Loucy (cell line): ENCODE results near the gene GALNT18.

Experiments used
- H2AFZ ChIP-seq: fragments of 200-600 bp; sonication (generic); 2 replicates; pipeline ENCODE4 v1.6.0; 2016; ENCODE audit warnings: antibody characterized with exemption, mild to moderate bottlenecking, low read length, moderate library complexity
- H3F3A ChIP-seq: fragments of 200-600 bp; 2 replicates; pipeline ENCODE4 v1.6.0; 2016; ENCODE audit warnings: antibody characterized with exemption, low read depth, mild to moderate bottlenecking
- H3K27me3 ChIP-seq: fragments of 200-600 bp; sonication (generic); 2 replicates; pipeline ENCODE4 v1.6.1; 2014; ENCODE audit warnings: low read length, mild to moderate bottlenecking; ENCODE audit not compliant: insufficient read depth, poor library complexity, severe bottlenecking
- H3K36me3 ChIP-seq: fragments of 200-600 bp; sonication (generic); 2 replicates; pipeline ENCODE4 v1.6.1; 2016; ENCODE audit warnings: low read length; ENCODE audit not compliant: insufficient read depth
- H3K4me1 ChIP-seq: fragments of 200-600 bp; sonication (generic); 2 replicates; pipeline ENCODE4 v1.5.1; 2014; ENCODE audit warnings: low read length, mild to moderate bottlenecking; ENCODE audit not compliant: insufficient read depth, poor library complexity, severe bottlenecking
- H3K4me2 ChIP-seq: fragments of 200-600 bp; sonication (generic); 2 replicates; pipeline ENCODE4 v1.6.0; 2014; ENCODE audit warnings: antibody characterized with exemption, low read length, low read depth, mild to moderate bottlenecking; ENCODE audit not compliant: poor library complexity, severe bottlenecking
- H3K4me3 ChIP-seq: fragments of 200-600 bp; sonication (generic); 2 replicates; pipeline ENCODE4 v1.5.1; 2014; ENCODE audit warnings: low read length, mild to moderate bottlenecking, mixed read lengths; ENCODE audit not compliant: poor library complexity, severe bottlenecking
- H3K79me2 ChIP-seq: fragments of 200-600 bp; sonication (generic); 2 replicates; pipeline ENCODE4 v1.6.1; 2014; ENCODE audit warnings: low read length; ENCODE audit not compliant: insufficient read depth
- H3K9ac ChIP-seq: fragments of 200-600 bp; sonication (generic); 2 replicates; pipeline ENCODE4 v1.6.0; 2014; ENCODE audit warnings: mild to moderate bottlenecking, low read depth, low read length, moderate library complexity; ENCODE audit not compliant: poor library complexity, severe bottlenecking
- H3K9me2 ChIP-seq: fragments of 200-600 bp; sonication (generic); replicated peaks from 2 replicates; pipeline ENCODE4 v1.6.1; 2016; ENCODE audit warnings: low read depth, low read length, mixed read lengths
- H3K9me3 ChIP-seq: fragments of 200-600 bp; sonication (generic); 2 replicates; pipeline ENCODE4 v1.6.1; 2014; ENCODE audit warnings: mild to moderate bottlenecking, antibody characterized with exemption, low read length, low read depth; ENCODE audit not compliant: insufficient read depth
- H4K20me1 ChIP-seq: fragments of 200-600 bp; sonication (generic); 2 replicates; pipeline ENCODE4 v1.6.0; 2014; ENCODE audit warnings: antibody characterized with exemption, low read length, mild to moderate bottlenecking; ENCODE audit not compliant: insufficient read depth, poor library complexity, severe bottlenecking
- CTCF ChIP-seq: fragments of 200-600 bp; sonication (generic); conservative IDR thresholded peaks from 2 replicates; pipeline ENCODE4 v1.5.1; 2014; ENCODE audit warnings: mild to moderate bottlenecking, antibody characterized with exemption, low read length
- EZH2phosphoT487 ChIP-seq: fragments of 200-600 bp; IDR thresholded peaks from 2 replicates; pipeline ENCODE4 v1.6.1; 2018; ENCODE audit warnings: antibody characterized with exemption, mild to moderate bottlenecking, moderate library complexity, borderline replicate concordance

Gene GALNT18

GRCh38 chr11:11605181-11605580, 16.6 kb downstream of the GALNT18 start:
- Histone ChIP-seq H4K20me1 (no peaks in the 10 kb centered on the region), H3K9me2 (no peaks in the 10 kb centered on the region), H3K4me1 (no peaks in the 10 kb centered on the region), H3K36me3 (no peaks in the 10 kb centered on the region), H3K4me2 (no peak overlapping the region), H3K27me3 (no peaks in the 10 kb centered on the region), H3K4me3 (no peak overlapping the region), H3K79me2 (no peaks in the 10 kb centered on the region), H3F3A (no peaks in the 10 kb centered on the region), H3K9me3 (no peaks in the 10 kb centered on the region), H3K9ac (no peak overlapping the region), H2AFZ (no peak overlapping the region)
- TF ChIP-seq EZH2phosphoT487 (no peak), CTCF (no peak)

- no peaks in the 10 kb centered on the region for H3F3A ChIP-seq
- no peaks in the 10 kb centered on the region for H3K79me2 ChIP-seq
- H3K9me3 ChIP-seq = no peaks in the 10 kb centered on the region
- no peak overlapping the region for H3K9ac ChIP-seq
- no peak for TF ChIP-seq EZH2phosphoT487
- TF ChIP-seq CTCF = no peak
- no peak overlapping the region for H2AFZ ChIP-seq
- H3K9me2 ChIP-seq = no peaks in the 10 kb centered on the region
- no peaks in the 10 kb centered on the region for H3K36me3 ChIP-seq
- H3K4me1 ChIP-seq = no peaks in the 10 kb centered on the region
- H3K4me3 ChIP-seq = no peak overlapping the region
- no peaks in the 10 kb centered on the region for H3K27me3 ChIP-seq
- H4K20me1 ChIP-seq = no peaks in the 10 kb centered on the region
- no peak overlapping the region for H3K4me2 ChIP-seq
These were observed 17.3 kb downstream of the GALNT18 start for GRCh38 chr11:11604370-11604990.

- Histone ChIP-seq H3K9me2 (no peaks in the 10 kb centered on the region), H4K20me1 (no peaks in the 10 kb centered on the region), H3K9ac (no peak overlapping the region), H3K27me3 (no peaks in the 10 kb centered on the region), H3K36me3 (no peaks in the 10 kb centered on the region), H3K79me2 (no peaks in the 10 kb centered on the region), H3K4me1 (no peaks in the 10 kb centered on the region), H3K4me2 (no peak overlapping the region), H3K4me3 (no peak overlapping the region), H3F3A (no peaks in the 10 kb centered on the region), H2AFZ (no peak overlapping the region), H3K9me3 (no peaks in the 10 kb centered on the region)
- no peak for TF ChIP-seq EZH2phosphoT487
- no peak for TF ChIP-seq CTCF
These were observed 19.8 kb downstream of the GALNT18 start for GRCh38 chr11:11602011-11602410.
